Ecto neural progenitor cell (in vitro differentiated cells): ENCODE measurements around the gene YIF1A.
"Not testable (repeated sequence)": the region's sequence is repeated elsewhere in the genome, so short reads cannot be mapped to it uniquely, and the experiment has no call there.

ENCODE experiments used
- DNase-seq: peaks from one replicate; pipeline ENCODE4 v3.0.0-alpha.2; 2018; ENCODE audit warnings: low spot score

YIF1A gene

DNA sequence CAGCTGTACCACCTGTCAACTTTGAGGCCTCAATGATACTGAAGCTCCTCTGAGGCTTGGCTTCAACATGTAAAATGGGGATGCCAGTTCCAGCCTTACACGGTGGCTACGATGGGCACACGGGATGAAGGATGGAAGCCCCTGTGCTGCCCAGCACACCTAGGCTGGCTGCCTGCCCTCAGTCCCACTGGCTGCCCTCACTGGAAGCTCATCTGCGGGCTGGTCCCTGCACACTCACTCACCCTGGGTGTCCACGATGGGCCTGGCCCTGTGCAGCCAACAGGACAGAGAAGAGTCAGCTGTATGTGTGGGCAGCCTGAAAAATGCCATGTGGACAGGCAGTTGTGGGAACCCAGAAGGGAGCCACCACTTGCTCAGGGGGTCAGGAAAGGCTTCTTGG, 2.2 kb downstream of the YIF1A start:
- no peak for DNase-seq

DNA sequence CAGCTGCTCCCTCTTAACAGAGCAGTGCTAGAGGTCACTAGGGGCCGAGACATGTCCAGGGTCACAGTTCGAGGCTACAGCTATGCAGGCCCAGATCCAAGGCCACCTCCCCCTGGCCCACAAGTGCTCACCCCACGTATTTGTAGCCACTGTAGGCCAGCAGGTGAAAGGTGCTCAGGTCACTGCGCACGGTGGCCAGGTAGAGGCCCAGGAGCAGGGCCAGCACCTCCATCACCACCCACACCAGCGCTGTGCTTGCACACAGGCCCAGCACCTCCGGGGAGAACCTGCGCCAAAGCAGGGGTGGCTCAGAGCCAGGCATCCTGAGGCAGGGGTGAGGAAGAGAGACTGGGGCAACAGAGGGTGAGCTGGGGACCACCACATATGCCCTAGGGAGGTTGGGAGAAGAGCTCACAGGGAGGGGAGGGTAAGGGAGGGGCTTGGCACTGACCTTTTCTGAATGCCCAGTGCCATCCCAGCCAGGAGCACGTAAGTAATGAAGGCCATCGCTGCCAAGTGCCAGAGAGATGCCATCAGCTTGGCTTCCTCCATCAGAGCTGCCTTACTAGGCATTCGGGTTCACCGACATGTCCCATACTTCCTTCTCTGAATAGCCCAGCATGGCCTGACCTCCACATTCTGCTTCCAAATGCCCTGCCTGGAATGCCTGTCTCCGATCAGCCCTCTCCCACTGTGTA, 3.5 kb downstream of the YIF1A start:
- no peak for DNase-seq

DNA sequence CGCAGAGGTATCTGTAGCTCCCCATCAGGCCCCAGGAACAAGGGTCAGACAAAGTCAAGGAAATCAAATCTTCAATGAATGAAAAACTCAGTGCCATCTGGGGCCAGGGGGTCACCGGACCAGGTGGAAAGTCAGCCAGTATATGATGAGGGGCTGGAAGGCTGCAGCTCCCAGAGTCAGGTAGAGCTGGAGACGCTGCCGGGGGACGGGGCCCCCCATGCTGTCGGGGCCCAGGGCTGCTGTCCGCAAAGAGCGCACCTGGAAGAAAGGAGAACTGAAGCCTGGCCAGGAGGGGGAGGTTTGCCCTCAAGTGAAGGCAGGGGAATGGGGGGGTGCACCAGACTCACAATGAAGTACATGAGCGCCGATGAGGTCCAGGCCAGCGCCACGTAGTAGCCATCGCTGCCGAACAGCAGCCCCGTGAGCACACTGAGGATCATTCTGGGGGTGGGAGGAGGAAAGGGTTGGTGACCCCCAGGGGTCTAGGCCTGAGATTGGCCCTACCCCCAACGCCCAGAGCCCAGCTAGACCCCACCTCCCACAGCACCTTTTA, 4.3 kb downstream of the YIF1A start:
- no peak for DNase-seq

DNA sequence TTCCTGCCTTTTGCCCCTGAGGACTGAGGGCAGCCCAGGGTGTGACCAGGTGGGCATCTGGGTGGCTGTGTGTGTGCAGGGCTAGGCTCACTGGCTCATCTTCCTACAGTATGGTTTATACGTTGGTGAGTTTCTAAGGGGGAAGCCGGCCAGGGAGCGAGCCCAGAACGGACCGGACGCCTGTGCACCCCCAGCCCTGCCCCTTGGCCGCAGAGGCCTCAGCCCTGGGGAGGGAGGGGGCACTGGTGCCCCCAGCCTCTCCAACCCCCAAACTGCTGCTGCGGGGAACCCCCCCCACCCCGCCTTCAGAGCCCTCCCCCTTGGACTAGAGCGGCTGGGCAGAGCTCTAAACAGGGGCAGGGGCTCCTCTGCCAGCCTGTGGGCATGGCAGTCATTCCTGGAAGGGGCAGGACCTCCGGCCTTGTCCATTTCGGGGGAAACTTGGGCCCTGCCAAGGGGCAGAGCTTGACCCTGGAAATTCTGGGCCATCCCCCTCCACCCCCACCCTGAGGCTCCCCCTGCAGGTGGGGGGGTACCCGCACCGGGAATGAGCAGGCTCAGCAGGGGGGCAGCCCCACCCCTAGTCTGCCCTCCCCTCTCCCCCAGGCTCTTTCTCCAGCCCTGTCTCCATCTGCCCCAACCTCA, 5.4 kb downstream of the YIF1A start:
- no peak for DNase-seq

DNA sequence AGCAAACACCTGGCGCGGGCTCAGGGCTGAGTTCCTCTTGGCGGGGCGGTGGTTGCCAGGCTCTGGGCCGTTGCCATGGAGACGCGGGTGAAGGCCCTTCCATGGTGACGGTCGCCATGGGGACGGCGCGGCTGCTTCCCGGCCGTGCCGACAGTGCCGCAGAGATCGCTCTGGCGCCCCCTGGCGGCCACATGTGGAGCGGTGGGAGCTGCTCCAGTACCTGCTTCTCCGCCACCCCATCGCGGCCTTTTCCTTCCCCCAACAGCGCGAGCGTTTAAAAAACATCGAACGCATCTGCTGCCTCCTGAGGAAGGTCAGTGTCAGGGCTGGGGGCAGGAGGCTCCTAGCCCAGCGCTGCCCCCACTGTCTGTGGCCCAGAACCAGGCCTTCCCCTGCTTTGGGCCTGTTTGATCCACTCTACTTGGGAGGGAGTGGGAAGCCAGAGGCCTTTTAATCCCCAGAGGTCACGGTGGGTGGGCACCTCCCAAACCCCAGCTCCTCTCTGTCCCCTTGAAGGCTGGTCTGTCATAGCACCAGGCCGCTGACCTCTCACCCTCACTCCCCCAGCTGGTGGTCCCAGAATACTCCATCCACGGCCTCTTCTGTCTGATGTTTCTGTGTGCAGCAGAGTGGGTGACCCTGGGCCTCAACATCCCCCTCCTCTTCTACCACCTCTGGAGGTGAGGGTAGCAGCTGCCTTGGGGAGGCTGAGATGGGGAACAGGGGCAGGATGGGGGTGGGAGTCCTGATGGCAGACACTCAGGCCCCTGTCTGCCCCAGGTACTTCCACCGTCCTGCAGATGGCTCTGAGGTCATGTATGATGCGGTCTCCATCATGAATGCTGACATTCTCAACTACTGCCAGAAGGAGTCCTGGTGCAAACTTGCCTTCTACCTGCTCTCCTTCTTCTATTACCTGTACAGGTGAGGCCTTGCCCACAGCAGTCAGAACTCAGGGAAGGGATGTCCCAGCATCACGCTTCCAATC, 6.2 kb downstream of the YIF1A start:
- peak; percentile 99 for DNase-seq

DNA sequence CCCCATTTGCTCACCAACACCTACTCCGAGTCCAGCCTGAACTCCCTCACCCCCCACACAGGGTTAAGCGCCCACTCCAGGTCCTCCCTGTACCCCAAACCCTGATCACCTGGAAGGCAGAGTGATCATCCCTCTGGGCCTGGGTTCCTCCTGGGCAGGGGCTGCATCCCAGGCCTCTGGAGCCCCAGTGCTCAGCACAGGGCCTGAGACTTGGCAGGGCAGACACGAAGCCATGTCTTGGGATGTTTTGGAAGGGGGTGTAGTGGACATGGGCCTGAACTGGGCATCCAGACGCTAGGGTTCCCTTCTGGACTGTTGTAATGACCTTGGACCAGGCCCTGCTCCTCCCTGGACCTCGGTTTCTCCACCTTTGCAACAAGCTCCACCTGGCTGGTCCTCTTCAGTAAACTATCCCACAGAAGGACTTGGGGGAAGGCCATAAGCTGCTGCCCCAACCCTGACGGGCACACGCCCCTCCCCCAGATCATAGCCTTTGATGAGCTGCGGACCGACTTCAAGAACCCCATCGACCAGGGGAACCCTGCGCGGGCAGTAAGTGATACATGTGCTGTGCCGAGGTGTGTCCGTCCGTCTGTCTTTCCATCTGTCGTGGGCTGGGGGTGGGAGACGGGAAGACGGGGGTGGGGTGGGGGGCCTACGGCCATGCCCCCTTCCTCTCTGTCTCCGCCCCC, 7.0 kb downstream of the YIF1A start:
- DNase-seq, result no peak

DNA sequence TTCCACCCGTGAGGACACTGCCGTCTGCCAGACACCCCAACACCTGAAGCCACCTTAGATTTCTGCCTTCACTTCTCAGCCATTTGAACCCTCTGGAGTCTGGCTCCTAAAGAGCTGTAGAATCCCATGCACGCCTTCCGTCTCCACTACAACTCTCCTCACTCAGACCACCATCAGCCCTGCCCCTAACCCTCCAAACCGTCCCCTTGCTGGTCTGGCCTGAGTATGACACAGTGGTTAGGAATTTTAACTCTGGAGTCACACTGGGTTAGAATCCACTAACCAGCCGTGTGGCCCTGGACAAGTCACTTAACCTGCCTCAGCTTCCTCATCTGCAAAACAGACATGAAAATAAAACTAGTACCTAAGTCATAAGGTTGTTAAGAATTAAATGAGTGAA, 7.9 kb downstream of the YIF1A start:
- no peak for DNase-seq

DNA sequence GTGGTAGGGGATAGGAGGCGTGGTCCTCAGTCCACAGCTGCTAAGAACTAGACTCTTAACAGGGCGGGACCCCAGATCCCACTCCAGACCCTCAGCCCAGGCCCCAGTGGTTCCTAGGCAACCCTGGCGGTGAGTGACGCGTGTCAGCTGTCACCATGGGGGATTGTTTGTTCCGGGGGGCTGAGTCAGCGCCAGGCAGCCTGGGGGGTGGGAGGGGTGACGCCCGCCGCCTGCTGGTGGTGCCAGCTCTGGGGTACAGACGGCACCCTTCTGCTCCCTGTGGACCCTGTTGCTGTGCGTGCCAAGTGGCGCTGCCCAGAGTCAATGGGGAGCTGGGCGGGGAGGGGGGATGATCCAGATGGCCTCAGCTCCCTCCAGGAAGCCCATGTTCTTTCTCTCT, 8.5 kb downstream of the YIF1A start:
- no peak for DNase-seq

DNA sequence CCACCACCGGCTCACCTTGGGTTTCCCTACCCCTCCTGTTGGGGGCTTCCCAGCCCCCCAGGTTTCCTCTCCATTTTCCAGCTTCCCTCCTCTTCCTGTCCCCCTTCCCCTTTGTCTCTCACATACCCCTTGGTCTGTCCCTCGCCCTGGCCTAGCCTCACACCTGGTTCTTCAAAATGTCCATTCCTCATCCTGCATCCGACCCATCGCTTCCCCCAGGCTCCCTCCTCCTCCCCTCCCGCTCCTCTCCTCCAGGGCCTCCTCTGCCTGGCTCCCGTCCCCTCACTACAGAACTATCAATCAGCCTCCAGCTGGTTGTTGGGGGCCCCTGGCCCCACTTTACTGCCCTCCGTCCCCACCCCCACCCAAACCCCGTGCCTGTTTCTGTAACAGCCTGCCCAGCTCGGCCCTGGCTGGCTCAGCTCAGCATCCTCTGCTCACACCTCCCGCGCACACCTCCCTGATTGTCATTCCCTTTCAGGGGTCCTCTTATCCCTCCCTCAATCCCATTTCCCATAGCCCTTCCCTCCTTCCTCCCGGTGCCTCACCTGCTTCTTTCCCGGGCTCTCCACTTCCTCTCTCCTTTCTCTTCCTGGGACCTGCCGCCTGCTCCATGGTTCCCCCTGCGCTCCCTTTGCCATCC, 9.7 kb downstream of the YIF1A start:
- DNase-seq, result no peak

DNA sequence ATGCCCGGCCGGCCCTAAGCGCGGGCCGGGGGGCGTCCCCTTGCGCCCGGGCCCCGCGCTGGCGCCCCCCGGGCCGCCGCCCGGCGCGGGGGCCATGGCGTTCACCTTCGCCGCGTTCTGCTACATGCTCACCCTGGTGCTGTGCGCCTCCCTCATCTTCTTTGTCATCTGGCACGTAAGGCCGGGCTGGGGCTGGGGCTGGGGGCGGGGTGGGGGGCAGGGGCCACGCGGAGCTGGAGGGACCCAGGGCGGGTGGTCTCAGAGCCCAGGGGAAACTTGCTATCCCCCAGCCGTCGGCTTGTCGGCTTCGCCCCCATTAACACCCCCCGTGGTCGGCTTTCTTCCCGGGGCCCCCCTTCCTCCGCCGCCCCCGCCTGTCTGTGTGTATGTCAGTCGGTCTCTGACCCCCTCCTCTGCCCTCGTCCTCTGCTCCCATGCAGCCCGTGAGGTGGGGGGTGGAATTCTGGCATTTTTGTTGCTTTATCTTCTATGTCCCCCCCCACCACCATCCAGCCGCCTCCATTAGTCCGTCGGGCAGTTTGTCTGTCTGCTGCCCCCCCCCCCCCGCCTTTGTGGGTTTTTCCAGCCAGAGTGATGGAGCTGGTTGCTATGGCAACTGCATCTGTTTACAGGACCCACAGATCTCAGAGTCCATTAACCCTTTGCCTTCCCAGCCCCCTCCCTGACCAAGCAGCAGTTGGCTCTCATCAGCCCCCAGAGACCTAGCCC, 10.4 kb downstream of the YIF1A start:
- no peak for DNase-seq

DNA sequence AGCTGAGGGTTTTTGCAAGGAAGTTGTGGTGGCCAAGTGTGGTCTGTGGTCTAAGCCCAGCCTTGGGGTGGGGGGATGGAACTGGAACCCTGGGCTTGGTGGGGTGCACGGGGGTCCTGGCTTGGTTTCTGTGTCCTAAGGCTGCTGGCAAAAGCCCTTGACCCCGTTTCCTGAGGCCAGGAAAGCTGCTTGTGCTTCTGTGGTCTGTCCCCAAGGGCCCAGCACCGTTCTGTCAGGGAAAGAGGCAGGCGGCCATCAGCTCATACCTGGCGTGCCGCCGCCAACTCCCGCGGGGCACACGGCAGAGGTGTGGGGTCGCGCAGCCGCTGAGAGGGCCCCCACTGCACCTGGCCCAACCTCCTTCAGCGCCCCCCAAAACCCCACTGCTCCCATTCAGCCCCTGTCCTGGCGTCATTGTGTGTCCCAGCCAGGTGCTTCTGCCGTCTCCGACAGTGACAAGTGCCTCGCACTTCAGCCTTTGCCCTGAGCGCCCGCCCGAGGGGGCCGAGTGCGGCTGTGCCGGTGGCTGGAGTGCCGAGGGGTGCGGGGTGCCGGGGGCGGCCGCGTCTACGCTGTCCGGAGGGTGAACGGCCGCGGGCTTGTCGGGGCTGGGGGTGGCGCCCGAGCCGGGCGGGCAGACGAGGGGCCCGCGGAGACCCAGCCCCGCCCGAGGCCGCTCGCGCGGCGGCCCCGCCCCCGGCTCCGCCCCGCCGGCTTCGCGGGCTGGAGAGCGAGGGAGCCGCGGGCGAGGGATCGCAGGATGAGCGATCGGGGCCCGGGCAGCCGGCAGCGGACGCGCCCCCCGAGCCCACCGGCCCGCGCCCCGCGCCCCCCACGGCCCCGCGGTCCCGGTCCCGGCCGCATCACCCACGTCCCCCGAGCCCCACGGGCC, 11.2 kb downstream of the YIF1A start, which contains the start of gene CNIH2:
Gene CNIH2, plus strand, starts transcription at position 705 of the 892 bp plus-strand sequence. CDS start 282 bp downstream, outside the sequence.
- peak; percentile 77 for DNase-seq

DNA sequence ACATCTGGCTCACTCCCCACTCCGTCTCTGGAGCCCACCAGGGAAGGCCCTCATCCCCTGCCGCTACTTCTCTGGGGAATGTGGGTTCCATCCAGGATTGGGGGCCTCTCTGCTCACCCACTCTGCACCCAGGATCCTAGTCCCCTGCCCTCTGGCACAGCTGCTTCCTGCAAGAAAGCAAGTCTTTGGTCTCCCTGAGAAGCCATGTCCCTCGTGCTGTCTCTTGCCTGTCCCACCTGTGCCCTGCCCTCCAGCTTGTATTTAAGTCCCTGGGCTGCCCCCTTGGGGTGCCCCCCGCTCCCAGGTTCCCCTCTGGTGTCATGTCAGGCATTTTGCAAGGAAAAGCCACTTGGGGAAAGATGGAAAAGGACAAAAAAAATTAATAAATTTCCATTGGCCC, 11.9 kb downstream of the YIF1A start:
- not testable (repeated sequence) for DNase-seq

DNA sequence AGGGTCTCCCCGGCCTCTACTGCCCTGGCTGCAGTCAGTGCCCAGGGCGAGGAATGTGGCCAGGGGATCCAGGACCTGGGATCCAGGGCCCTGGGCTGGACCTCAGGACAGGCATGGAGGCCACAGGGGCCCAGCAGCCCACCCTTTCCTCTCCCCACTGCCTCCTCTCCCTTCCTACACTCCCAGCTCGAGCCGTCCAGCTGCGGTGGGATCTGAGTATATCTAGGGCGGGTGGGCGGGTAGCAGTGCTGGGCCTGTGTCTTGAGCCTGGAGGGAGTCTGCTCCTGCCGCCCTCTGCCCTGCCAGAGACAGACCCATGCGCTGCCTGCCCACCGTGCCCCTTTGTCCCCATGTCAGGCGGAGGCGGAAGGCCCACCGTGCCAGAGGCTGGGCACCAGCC, 12.3 kb downstream of the YIF1A start:
- DNase-seq, result not testable (repeated sequence)

DNA sequence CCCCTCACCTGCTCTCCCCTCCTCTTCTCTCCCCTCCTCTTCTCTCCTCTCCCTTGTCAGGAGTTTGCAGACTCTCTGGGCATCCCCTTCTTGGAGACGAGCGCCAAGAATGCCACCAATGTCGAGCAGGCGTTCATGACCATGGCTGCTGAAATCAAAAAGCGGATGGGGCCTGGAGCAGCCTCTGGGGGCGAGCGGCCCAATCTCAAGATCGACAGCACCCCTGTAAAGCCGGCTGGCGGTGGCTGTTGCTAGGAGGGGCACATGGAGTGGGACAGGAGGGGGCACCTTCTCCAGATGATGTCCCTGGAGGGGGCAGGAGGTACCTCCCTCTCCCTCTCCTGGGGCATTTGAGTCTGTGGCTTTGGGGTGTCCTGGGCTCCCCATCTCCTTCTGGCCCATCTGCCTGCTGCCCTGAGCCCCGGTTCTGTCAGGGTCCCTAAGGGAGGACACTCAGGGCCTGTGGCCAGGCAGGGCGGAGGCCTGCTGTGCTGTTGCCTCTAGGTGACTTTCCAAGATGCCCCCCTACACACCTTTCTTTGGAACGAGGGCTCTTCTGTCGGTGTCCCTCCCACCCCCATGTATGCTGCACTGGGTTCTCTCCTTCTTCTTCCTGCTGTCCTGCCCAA, 12.8 kb downstream of the YIF1A start:
- no peak for DNase-seq

DNA sequence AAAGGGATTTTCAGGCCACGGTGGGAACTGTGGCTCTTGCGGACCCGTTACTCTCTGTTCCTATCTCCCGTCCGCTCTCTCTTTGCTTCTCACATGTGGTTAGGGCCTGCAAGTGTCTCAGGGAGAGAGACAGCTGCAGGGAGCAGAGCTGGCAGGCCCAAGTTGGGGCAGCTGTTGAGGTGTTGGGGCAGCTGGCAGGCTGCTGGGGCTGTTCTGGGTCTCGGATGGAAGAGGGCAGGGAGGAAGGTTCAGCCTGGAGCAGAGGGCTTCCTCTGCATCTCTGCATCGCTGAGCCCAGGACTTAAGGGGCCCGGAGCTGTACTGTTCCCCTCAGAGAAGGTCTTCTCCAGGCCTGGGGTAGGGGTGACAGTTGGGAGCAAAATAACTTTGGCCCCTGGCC, 13.5 kb downstream of the YIF1A start:
- no peak for DNase-seq

DNA sequence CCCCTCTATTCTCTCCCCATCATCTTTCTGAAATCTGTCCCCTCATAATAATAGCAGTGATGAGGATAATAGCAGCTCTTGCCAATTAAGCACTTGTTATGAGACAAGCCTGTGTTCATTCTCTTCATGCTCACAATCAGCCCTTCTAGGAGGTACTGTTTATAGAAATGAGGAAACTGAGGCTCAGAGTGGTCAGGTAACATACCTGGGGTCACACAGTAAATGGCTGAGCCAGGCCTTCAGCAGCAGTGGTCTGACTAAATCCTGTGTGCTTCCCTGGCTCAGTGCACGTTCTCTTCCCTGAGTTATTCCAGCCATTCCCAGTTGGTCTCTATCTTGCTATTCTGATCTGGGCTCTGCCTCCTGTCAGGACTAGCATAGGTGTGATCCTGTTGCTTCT, 14.7 kb downstream of the YIF1A start:
- DNase-seq, result no peak

DNA sequence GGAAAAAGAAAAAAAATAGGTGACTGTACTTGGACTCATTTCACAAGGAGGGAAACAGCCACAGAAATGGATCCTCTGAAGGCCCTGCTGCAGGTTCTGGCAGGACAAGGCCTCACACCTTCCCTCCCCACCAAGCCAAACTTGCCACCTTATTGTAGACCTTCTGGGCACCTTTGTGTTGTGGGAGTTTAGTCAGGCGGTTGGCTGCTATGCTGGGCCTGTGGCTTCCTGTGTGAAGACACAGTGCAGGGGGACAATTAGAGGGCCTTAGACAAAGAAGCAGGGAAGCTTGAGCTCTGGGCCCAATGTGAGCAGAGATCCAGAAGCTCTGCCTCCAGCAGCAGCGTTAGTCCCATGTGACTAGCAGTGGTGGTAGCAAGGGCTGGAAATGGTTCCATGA, 16.3 kb downstream of the YIF1A start:
- DNase-seq, result no peak

DNA sequence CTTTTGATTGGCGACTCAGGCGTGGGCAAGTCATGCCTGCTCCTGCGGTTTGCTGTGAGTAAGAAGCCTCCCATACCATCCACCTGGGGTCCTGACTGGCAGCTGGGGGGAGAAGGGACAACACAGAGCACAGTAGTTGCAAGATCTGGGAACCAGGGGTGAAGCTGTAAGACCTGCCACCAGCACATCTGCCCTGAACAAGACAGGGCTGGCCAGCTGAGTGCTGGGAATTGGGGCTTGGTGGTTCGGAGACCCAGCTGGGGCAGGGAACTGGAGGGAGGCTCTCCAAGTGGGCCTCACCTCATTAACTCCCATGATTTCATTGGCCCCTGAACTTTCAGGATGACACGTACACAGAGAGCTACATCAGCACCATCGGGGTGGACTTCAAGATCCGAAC, 17.1 kb downstream of the YIF1A start:
- no peak for DNase-seq
